ENCODE results near the gene ETV6.

The ETV6 gene

GRCh38 chr12:11676052-11676451 is 26.6 kb downstream of the ETV6 start:
- TF ChIP-seq EZH2phosphoT487 (IDR thresholded peaks at IDR 0.05; ENCODE audit: borderline replicate concordance): no peak
- no peak for TF ChIP-seq CTCF (conservative IDR thresholded peaks at IDR 0.05; ENCODE audit: low read length)
- Histone ChIP-seq H3K9ac (ENCODE audit: low read depth, low read length, poor library complexity, severe bottlenecking) (no peak overlapping the region), H3K9me3 (ENCODE audit: insufficient read depth, low read depth, low read length) (no peaks in the 10 kb centered on the region), H3F3A (ENCODE audit: low read depth) (no peaks in the 10 kb centered on the region), H3K27me3 (ENCODE audit: insufficient read depth, low read length, poor library complexity, severe bottlenecking) (no peaks in the 10 kb centered on the region), H3K79me2 (ENCODE audit: insufficient read depth, low read length) (peaks cover 100% of the 10 kb centered on the region), H3K4me3 (ENCODE audit: low read length, poor library complexity, severe bottlenecking) (no peak overlapping the region), H2AFZ (ENCODE audit: low read length) (no peak overlapping the region), H3K36me3 (ENCODE audit: insufficient read depth, low read length) (peaks cover 41% of the 10 kb centered on the region; the same call in 1 of the 2 replicates), H3K9me2 (replicated peaks; ENCODE audit: low read depth, low read length) (no peaks in the 10 kb centered on the region), H3K4me2 (ENCODE audit: low read depth, low read length, poor library complexity, severe bottlenecking) (no peak overlapping the region), H3K4me1 (ENCODE audit: insufficient read depth, low read length, poor library complexity, severe bottlenecking) (peaks cover 5% of the 10 kb centered on the region), H4K20me1 (ENCODE audit: insufficient read depth, low read length, poor library complexity, severe bottlenecking) (peaks cover 85% of the 10 kb centered on the region)

GRCh38 chr12:11677093-11677492 is 27.6 kb downstream of the ETV6 start:
- Histone ChIP-seq H3F3A (ENCODE audit: low read depth) (no peaks in the 10 kb centered on the region), H2AFZ (ENCODE audit: low read length) (no peak overlapping the region), H3K9ac (ENCODE audit: low read depth, low read length, poor library complexity, severe bottlenecking) (no peak overlapping the region), H3K9me2 (replicated peaks; ENCODE audit: low read depth, low read length) (no peaks in the 10 kb centered on the region), H3K36me3 (ENCODE audit: insufficient read depth, low read length) (peaks cover 41% of the 10 kb centered on the region; the same call in 1 of the 2 replicates), H3K27me3 (ENCODE audit: insufficient read depth, low read length, poor library complexity, severe bottlenecking) (no peaks in the 10 kb centered on the region), H4K20me1 (ENCODE audit: insufficient read depth, low read length, poor library complexity, severe bottlenecking) (peaks cover 74% of the 10 kb centered on the region), H3K4me1 (ENCODE audit: insufficient read depth, low read length, poor library complexity, severe bottlenecking) (no peaks in the 10 kb centered on the region), H3K9me3 (ENCODE audit: insufficient read depth, low read depth, low read length) (no peaks in the 10 kb centered on the region), H3K79me2 (ENCODE audit: insufficient read depth, low read length) (peaks cover 98% of the 10 kb centered on the region), H3K4me3 (ENCODE audit: low read length, poor library complexity, severe bottlenecking) (no peak overlapping the region), H3K4me2 (ENCODE audit: low read depth, low read length, poor library complexity, severe bottlenecking) (no peak overlapping the region)
- TF ChIP-seq EZH2phosphoT487 (IDR thresholded peaks at IDR 0.05; ENCODE audit: borderline replicate concordance) (no peak), CTCF (conservative IDR thresholded peaks at IDR 0.05; ENCODE audit: low read length) (no peak)

- H3K9me3 ChIP-seq (ENCODE audit: insufficient read depth, low read depth, low read length): no peaks in the 10 kb centered on the region
- TF ChIP-seq CTCF (conservative IDR thresholded peaks at IDR 0.05; ENCODE audit: low read length) (no peak), EZH2phosphoT487 (IDR thresholded peaks at IDR 0.05; ENCODE audit: borderline replicate concordance) (no peak)
- no peak overlapping the region for H2AFZ ChIP-seq (ENCODE audit: low read length)
- H3K9ac ChIP-seq (ENCODE audit: low read depth, low read length, poor library complexity, severe bottlenecking): no peak overlapping the region
- H3K9me2 ChIP-seq (replicated peaks; ENCODE audit: low read depth, low read length): no peaks in the 10 kb centered on the region
- peaks cover 69% of the 10 kb centered on the region for H4K20me1 ChIP-seq (ENCODE audit: insufficient read depth, low read length, poor library complexity, severe bottlenecking)
- no peak overlapping the region for H3K4me2 ChIP-seq (ENCODE audit: low read depth, low read length, poor library complexity, severe bottlenecking)
- no peaks in the 10 kb centered on the region for H3K4me1 ChIP-seq (ENCODE audit: insufficient read depth, low read length, poor library complexity, severe bottlenecking)
- peaks cover 98% of the 10 kb centered on the region for H3K79me2 ChIP-seq (ENCODE audit: insufficient read depth, low read length)
- no peaks in the 10 kb centered on the region for H3K27me3 ChIP-seq (ENCODE audit: insufficient read depth, low read length, poor library complexity, severe bottlenecking)
- no peaks in the 10 kb centered on the region for H3F3A ChIP-seq (ENCODE audit: low read depth)
- peaks cover 38% of the 10 kb centered on the region; the same call in 1 of the 2 replicates for H3K36me3 ChIP-seq (ENCODE audit: insufficient read depth, low read length)
- H3K4me3 ChIP-seq (ENCODE audit: low read length, poor library complexity, severe bottlenecking): no peak overlapping the region
These were observed 28.3 kb downstream of the ETV6 start for GRCh38 chr12:11677752-11678151.
